ENCODE measurements around the gene FAM114A1.

Gene FAM114A1

DNA sequence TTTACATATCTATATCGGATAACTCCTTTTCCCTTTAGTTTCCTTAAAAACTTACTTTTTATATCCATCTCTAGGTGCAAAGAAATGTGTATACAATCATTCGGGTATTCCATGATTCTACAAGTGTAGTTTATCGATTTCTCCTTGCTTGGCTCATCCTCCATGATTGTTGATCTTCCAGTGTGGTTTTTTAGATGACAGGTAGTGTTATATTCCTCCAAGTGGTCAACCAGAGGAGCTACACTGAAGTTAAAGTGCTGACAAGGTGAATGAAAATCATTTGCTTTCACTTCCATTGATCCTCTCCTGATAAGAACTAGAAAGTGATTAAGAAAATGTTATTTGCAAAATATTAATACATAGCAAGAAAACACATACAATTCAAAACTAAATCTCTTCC is 126.1 kb downstream of the FAM114A1 start:
- Histone ChIP-seq H3K27ac (ENCODE audit: extremely low read depth, low read depth, low read length) (no peak overlapping the region), H3K4me1 (ENCODE audit: control insufficient read depth, insufficient read depth, low read length) (no peaks in the 10 kb centered on the region), H3K4me3 (ENCODE audit: low read depth, low read length) (no peak overlapping the region), H3K36me3 (ENCODE audit: control insufficient read depth in 2 of 2, insufficient read depth in 1 of 2, low read length in 2 of 2) (no peaks in the 10 kb centered on the region), H3K9me3 (ENCODE audit: control insufficient read depth, insufficient read depth, low read depth, low read length) (no peaks in the 10 kb centered on the region)
- no peak for TF ChIP-seq REPIN1 (tag by site-specific recombination; IDR thresholded peaks at IDR 0.05; ENCODE audit: low read depth)
- TF ChIP-seq, protein P1, sequence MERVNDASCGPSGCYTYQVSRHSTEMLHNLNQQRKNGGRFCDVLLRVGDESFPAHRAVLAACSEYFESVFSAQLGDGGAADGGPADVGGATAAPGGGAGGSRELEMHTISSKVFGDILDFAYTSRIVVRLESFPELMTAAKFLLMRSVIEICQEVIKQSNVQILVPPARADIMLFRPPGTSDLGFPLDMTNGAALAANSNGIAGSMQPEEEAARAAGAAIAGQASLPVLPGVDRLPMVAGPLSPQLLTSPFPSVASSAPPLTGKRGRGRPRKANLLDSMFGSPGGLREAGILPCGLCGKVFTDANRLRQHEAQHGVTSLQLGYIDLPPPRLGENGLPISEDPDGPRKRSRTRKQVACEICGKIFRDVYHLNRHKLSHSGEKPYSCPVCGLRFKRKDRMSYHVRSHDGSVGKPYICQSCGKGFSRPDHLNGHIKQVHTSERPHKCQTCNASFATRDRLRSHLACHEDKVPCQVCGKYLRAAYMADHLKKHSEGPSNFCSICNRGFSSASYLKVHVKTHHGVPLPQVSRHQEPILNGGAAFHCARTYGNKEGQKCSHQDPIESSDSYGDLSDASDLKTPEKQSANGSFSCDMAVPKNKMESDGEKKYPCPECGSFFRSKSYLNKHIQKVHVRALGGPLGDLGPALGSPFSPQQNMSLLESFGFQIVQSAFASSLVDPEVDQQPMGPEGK (tag by site-specific recombination; IDR thresholded peaks at IDR 0.05) = no peak
- no peak for TF ChIP-seq ZNF555 (tag by site-specific recombination; conservative IDR thresholded peaks at IDR 0.05)
- ChIA-PET POLR2A (no interaction called here), CTCF (interaction anchor here (0.7 kb wide), 1 partner anchor 24 kb away, joined by 3 read pairs; no protein-coding TSS in a partner anchor)

GRCh38 chr4:38994135-38994534 is 126.5 kb downstream of the FAM114A1 start:
- Histone ChIP-seq H3K4me3 (ENCODE audit: low read depth, low read length) (no peak overlapping the region), H3K27ac (ENCODE audit: extremely low read depth, low read depth, low read length) (no peak overlapping the region), H3K9me3 (ENCODE audit: control insufficient read depth, insufficient read depth, low read depth, low read length) (no peaks in the 10 kb centered on the region), H3K36me3 (ENCODE audit: control insufficient read depth in 2 of 2, insufficient read depth in 1 of 2, low read length in 2 of 2) (no peaks in the 10 kb centered on the region), H3K4me1 (ENCODE audit: control insufficient read depth, insufficient read depth, low read length) (no peaks in the 10 kb centered on the region)
- TF ChIP-seq ZNF629 (tag by site-specific recombination; IDR thresholded peaks at IDR 0.05) (no peak), OSR2 (tag by site-specific recombination; IDR thresholded peaks at IDR 0.05) (no peak), ZNF561 (tag by site-specific recombination; IDR thresholded peaks at IDR 0.05; ENCODE audit: borderline replicate concordance) (no peak)
- CTCF ChIA-PET = interaction anchor here (0.7 kb wide), 1 partner anchor 24 kb away, joined by 3 read pairs; no protein-coding TSS in a partner anchor
- POLR2A ChIA-PET = no interaction called here

All from HEK293 (cell line).